Adrenal gland (tissue), 5 donors: ENCODE data around the gene MTMR10.

Experiments
- CTCF ChIP-seq, 6 experiments: fragments of 450-650 bp in 4 of 6; fragments of 200-600 bp in 2 of 6; sonication (generic) in 1 of 6; IDR thresholded peaks; 1 replicate in 5 of 6; 2 replicates in 1 of 6; pipeline versions ENCODE4 v1.5.1 to v1.8.0; 2016 to 2021; ENCODE audit warnings: antibody characterized with exemption in 6 of 6, mild to moderate bottlenecking in 2 of 6, moderate library complexity in 1 of 6
- POLR2A ChIP-seq, 2 donors: fragments of 450-650 bp; IDR thresholded peaks; one replicate each; pipeline ENCODE4 v1.6.1; 2017; ENCODE audit warnings: antibody characterized with exemption in 2 of 2, mild to moderate bottlenecking in 2 of 2, moderate library complexity in 1 of 2
- donor health status: DM: no; HTN: no; CAD: no.

GRCh38 chr15:30919877-30920550 is 71.4 kb downstream of the MTMR10 start:
- TF ChIP-seq CTCF (IDR thresholded peaks at IDR 0.05) (no peak), POLR2A (IDR thresholded peaks at IDR 0.05) (no peak)
